ENCODE results near the gene LTK.

Gene LTK

DNA sequence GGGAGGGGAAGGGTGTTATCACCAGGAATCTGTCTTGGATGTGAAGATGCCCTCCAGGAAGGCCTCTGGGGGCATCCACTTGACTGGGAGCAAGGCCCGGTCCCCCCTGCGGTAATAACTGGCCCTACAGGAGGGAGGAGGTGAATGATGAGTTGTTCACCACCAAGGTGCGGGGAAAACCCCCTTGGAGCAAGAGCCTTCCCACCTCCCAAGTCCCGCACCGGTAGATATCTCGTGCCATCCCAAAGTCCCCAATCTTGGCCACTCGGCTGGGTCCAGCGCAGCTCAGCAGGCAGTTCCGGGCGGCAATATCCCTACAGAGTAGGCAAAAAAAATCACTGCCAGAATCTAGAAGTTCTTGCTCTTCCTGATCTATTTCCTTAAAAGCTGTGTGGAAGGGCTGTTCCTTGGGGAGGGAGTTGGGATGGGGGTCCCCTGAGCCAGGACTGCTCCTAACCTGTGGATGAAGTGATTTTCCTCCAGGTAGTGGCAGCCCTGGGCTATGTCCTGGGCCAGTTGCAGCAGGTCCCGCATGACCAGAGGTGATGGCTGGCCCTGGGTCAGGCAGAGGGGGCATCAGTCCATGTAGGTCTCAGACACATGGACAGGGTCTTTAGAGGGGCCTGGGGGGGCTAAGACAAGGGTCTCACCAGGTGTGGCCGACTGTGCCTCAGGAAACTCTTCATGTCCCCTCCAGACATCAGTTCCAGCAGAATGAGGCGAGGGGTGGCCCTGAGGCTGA is 8.7 kb downstream of the LTK start:
- H3F3A ChIP-seq (ENCODE audit: insufficient read depth, low read length) = no peaks in the 10 kb centered on the region
- H3K9me2 ChIP-seq (ENCODE audit: low read depth, low read length) = no peaks in the 10 kb centered on the region
- H3K27me3 ChIP-seq (ENCODE audit: insufficient read depth, low read length) = peaks cover 7% of the 10 kb centered on the region; the same call in 1 of the 2 replicates
- H3K4me3 ChIP-seq (ENCODE audit: low read depth, low read length, poor library complexity, severe bottlenecking) = no peak overlapping the region
- no peaks in the 10 kb centered on the region for H4K20me1 ChIP-seq (ENCODE audit: insufficient read depth, low read length)
- H3K79me2 ChIP-seq (ENCODE audit: insufficient read depth, low read length) = no peaks in the 10 kb centered on the region
- H3K4me1 ChIP-seq (ENCODE audit: insufficient read depth, low read length, severe bottlenecking) = peaks cover 25% of the 10 kb centered on the region
- no peak overlapping the region for H2AFZ ChIP-seq (ENCODE audit: low read length)
- H3K4me2 ChIP-seq (ENCODE audit: low read length) = no peak overlapping the region
- H3K27ac ChIP-seq (ENCODE audit: low read depth, low read length, poor library complexity, severe bottlenecking) = no peak overlapping the region
- no peak for TF ChIP-seq CTCF (IDR thresholded peaks at IDR 0.05; ENCODE audit: low read length)
- no peak for TF ChIP-seq EZH2 (IDR thresholded peaks at IDR 0.05; ENCODE audit: borderline replicate concordance, low read length)
- H3K9me3 ChIP-seq (ENCODE audit: low read length) = no peaks in the 10 kb centered on the region
- H3K9ac ChIP-seq (ENCODE audit: low read length) = no peak overlapping the region
- no peaks in the 10 kb centered on the region for H3K36me3 ChIP-seq (ENCODE audit: insufficient read depth, low read length)

GRCh38 chr15:41503669-41504010 is 10.0 kb downstream of the LTK start:
- Histone ChIP-seq H3K4me3 (ENCODE audit: low read depth, low read length, poor library complexity, severe bottlenecking) (no peak overlapping the region), H3K9me3 (ENCODE audit: low read length) (no peaks in the 10 kb centered on the region), H2AFZ (ENCODE audit: low read length) (no peak overlapping the region), H3K27me3 (ENCODE audit: insufficient read depth, low read length) (peaks cover 7% of the 10 kb centered on the region; the same call in 1 of the 2 replicates), H3F3A (ENCODE audit: insufficient read depth, low read length) (no peaks in the 10 kb centered on the region), H3K79me2 (ENCODE audit: insufficient read depth, low read length) (no peaks in the 10 kb centered on the region), H3K4me2 (ENCODE audit: low read length) (no peak overlapping the region), H3K27ac (ENCODE audit: low read depth, low read length, poor library complexity, severe bottlenecking) (no peak overlapping the region), H3K9me2 (ENCODE audit: low read depth, low read length) (no peaks in the 10 kb centered on the region), H3K9ac (ENCODE audit: low read length) (no peak overlapping the region), H3K4me1 (ENCODE audit: insufficient read depth, low read length, severe bottlenecking) (peaks cover 25% of the 10 kb centered on the region), H3K36me3 (ENCODE audit: insufficient read depth, low read length) (no peaks in the 10 kb centered on the region), H4K20me1 (ENCODE audit: insufficient read depth, low read length) (no peaks in the 10 kb centered on the region)
- TF ChIP-seq EZH2 (IDR thresholded peaks at IDR 0.05; ENCODE audit: borderline replicate concordance, low read length) = no peak
- no peak for TF ChIP-seq CTCF (IDR thresholded peaks at IDR 0.05; ENCODE audit: low read length)

DNA sequence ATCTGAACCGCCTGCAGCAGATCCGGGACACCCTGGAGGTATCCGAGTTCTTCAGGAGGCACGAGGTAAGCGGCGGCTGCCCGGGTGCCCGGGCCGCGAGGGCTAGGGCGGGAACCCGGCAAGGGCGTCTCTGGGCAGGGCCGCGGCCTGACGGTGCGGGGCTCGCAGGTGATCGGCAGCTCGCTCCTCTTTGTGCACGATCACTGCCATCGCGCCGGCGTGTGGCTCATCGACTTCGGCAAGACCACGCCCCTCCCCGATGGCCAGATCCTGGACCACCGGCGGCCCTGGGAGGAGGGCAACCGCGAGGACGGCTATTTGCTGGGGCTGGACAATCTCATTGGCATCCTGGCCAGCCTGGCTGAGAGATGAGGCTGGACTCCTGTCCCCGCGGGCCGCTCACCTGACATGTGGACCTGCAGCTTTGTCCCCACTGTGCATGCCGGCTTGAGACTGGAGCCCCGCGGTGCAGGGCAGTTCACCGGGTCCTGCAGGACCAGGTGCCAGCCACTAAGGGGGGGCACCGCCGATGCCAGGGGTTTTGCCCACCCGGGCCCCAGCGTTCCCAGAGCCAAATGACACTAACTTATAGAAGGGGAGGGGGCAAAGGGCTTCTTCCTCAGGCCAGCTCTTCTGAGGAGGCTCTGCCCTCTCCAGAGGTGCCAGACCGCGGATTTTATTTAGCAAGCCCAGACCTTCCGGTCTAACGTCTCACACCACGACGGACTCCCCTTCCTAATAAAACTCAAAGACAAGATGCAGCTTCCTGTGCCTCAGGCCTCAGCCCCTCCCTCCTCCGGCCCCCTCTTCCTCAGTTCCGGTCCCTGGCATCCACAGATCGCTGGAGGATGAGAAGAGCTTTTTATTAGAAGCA is 10.6 kb downstream of the LTK start:
- Histone ChIP-seq H3K4me3 (ENCODE audit: low read depth, low read length, poor library complexity, severe bottlenecking) (peak overlapping the region; percentile 40), H2AFZ (ENCODE audit: low read length) (no peak overlapping the region), H3K36me3 (ENCODE audit: insufficient read depth, low read length) (no peaks in the 10 kb centered on the region), H3K9me3 (ENCODE audit: low read length) (no peaks in the 10 kb centered on the region), H3K9ac (ENCODE audit: low read length) (no peak overlapping the region), H3K4me2 (ENCODE audit: low read length) (peak overlapping the region; percentile 64), H3K27me3 (ENCODE audit: insufficient read depth, low read length) (peaks cover 7% of the 10 kb centered on the region; the same call in 1 of the 2 replicates), H4K20me1 (ENCODE audit: insufficient read depth, low read length) (no peaks in the 10 kb centered on the region), H3F3A (ENCODE audit: insufficient read depth, low read length) (no peaks in the 10 kb centered on the region), H3K79me2 (ENCODE audit: insufficient read depth, low read length) (no peaks in the 10 kb centered on the region), H3K27ac (ENCODE audit: low read depth, low read length, poor library complexity, severe bottlenecking) (no peak overlapping the region), H3K9me2 (ENCODE audit: low read depth, low read length) (no peaks in the 10 kb centered on the region), H3K4me1 (ENCODE audit: insufficient read depth, low read length, severe bottlenecking) (peaks cover 25% of the 10 kb centered on the region)
- no peak for TF ChIP-seq CTCF (IDR thresholded peaks at IDR 0.05; ENCODE audit: low read length)
- no peak for TF ChIP-seq EZH2 (IDR thresholded peaks at IDR 0.05; ENCODE audit: borderline replicate concordance, low read length)
